SK-N-SH (cell line): ENCODE results near the gene NUDT14. TPM values are rescaled to one million over a fixed set of nuclear protein-coding genes. Genes with fewer than 3 reads are reported as not detected.

Experiments used
- CTCF ChIA-PET: fragments of 300-600, 350-600 bp; formaldehyde crosslinking; extraction: SDS; loops from one replicate; lab custom pipeline; 2021; lab: Yijun Ruan, JAX
- POLR2A ChIA-PET: fragments of 350-600 bp; sonication (Branson Sonifier 250); formaldehyde crosslinking; extraction: SDS; loops from one replicate; lab custom pipeline; 2020; ENCODE audit warnings: antibody characterized with exemption, inconsistent platforms; lab: Yijun Ruan, JAX
- DNase-seq: peaks from one replicate; pipeline ENCODE4 v3.0.0; 2012
- H2AFZ ChIP-seq: fragments of 200-600 bp; sonication (generic); 2 replicates; pipeline ENCODE4 v1.8.1; 2016; ENCODE audit warnings: antibody characterized with exemption, mild to moderate bottlenecking, low read depth
- H3F3A ChIP-seq: fragments of 200-600 bp; sonication (generic); replicated peaks from 2 replicates; pipeline ENCODE3; 2016; ENCODE audit warnings: antibody characterized with exemption, mild to moderate bottlenecking; ENCODE audit not compliant: insufficient read depth
- H3K27ac ChIP-seq, 2 experiments: fragments of 200-500 bp in 1 of 2; fragments of 200-600 bp in 1 of 2; sonication (Bioruptor generic) in 1 of 2; sonication (generic), shearing (Covaris generic) in 1 of 2; 2 replicates each; pipeline versions ENCODE4 v1.5.1 to v1.6.1; 2014 to 2016; ENCODE audit warnings: low read depth in 2 of 2, inconsistent platforms in 1 of 2, low read length in 1 of 2, mild to moderate bottlenecking in 1 of 2, mixed read lengths in 1 of 2
- H3K27me3 ChIP-seq: fragments of 200-600 bp; sonication (generic), shearing (Covaris generic); 2 replicates; pipeline ENCODE4 v1.6.1; 2016; ENCODE audit warnings: mixed run types; ENCODE audit not compliant: insufficient read depth
- H3K36me3 ChIP-seq, 2 experiments: fragments of 200-500 bp in 1 of 2; fragments of 200-600 bp in 1 of 2; sonication (Bioruptor generic) in 1 of 2; sonication (generic) in 1 of 2; replicated peaks in 1 of 2; 2 replicates each; pipeline versions ENCODE3 to v1.5.1; 2014 to 2016; ENCODE audit warnings: low read length in 1 of 2, mild to moderate bottlenecking in 1 of 2; ENCODE audit not compliant: insufficient read depth in 2 of 2, control insufficient read depth in 1 of 2
- H3K4me1 ChIP-seq, 2 experiments: fragments of 200-500 bp in 1 of 2; fragments of 200-600 bp in 1 of 2; sonication (Bioruptor generic) in 1 of 2; sonication (generic), shearing (Covaris generic) in 1 of 2; 2 replicates each; pipeline versions ENCODE4 v1.5.1 to v1.6.1; 2014 to 2016; ENCODE audit warnings: low read depth in 1 of 2, low read length in 1 of 2, mixed run types in 1 of 2; ENCODE audit not compliant: insufficient read depth in 2 of 2, control insufficient read depth in 1 of 2
- H3K4me2 ChIP-seq: fragments of 200-600 bp; sonication (generic), shearing (Covaris generic); 2 replicates; pipeline ENCODE4 v1.6.1; 2017; ENCODE audit warnings: mixed run types
- H3K4me3 ChIP-seq, 2 experiments: fragments of 200-500 bp in 1 of 2; fragments of 200-600 bp in 1 of 2; sonication (Bioruptor generic) in 1 of 2; sonication (generic), shearing (Covaris generic) in 1 of 2; 2 replicates each; pipeline versions ENCODE4 v1.5.1 to v1.8.1; 2014 to 2016; ENCODE audit warnings: low read depth in 2 of 2, inconsistent platforms in 1 of 2, low read length in 1 of 2, mild to moderate bottlenecking in 1 of 2, mixed read lengths in 1 of 2, moderate library complexity in 1 of 2
- H3K79me2 ChIP-seq: fragments of 200-600 bp; sonication (generic); 2 replicates; pipeline ENCODE4 v1.8.1; 2017; ENCODE audit warnings: mild to moderate bottlenecking; ENCODE audit not compliant: insufficient read depth
- H3K9ac ChIP-seq: fragments of 200-600 bp; sonication (generic); 2 replicates; pipeline ENCODE4 v1.6.1; 2017; ENCODE audit warnings: mixed run types
- H3K9me2 ChIP-seq: fragments of 200-600 bp; sonication (generic); 2 replicates; pipeline ENCODE4 v1.6.1; 2017; ENCODE audit warnings: mixed run types
- H3K9me3 ChIP-seq: fragments of 200-600 bp; sonication (generic); 2 replicates; pipeline ENCODE4 v1.6.1; 2017; ENCODE audit warnings: mixed run types, mild to moderate bottlenecking, moderate library complexity
- H4K20me1 ChIP-seq: fragments of 200-600 bp; sonication (generic); 2 replicates; pipeline ENCODE4 v1.6.1; 2017; ENCODE audit warnings: mild to moderate bottlenecking, mixed run types; ENCODE audit not compliant: insufficient read depth
- CHD2 ChIP-seq: fragments of 150-350 bp; IDR thresholded peaks from 2 replicates; pipeline ENCODE4 v1.6.1; 2018; ENCODE audit warnings: low read length; ENCODE audit not compliant: partially characterized antibody
- EZH2phosphoT487 ChIP-seq: fragments of 200-600 bp; sonication (generic); IDR thresholded peaks from 2 replicates; pipeline ENCODE4 v1.6.1; 2017; ENCODE audit warnings: low read depth, mixed run types, mild to moderate bottlenecking, antibody characterized with exemption, moderate library complexity, borderline replicate concordance
- FOSL2 ChIP-seq: IDR thresholded peaks from 2 replicates; pipeline ENCODE4 v1.4.0; 2012; ENCODE audit warnings: low read depth, mild to moderate bottlenecking, moderate library complexity, borderline replicate concordance
- FOXJ3 ChIP-seq: sonication (generic); formaldehyde crosslinking; IDR thresholded peaks from 2 replicates; pipeline ENCODE4 v1.5.1; 2020; ENCODE audit warnings: mild to moderate bottlenecking, missing genetic modification reagents
- GATA2 ChIP-seq: sonication (generic); formaldehyde crosslinking; IDR thresholded peaks from 2 replicates; pipeline ENCODE4 v1.5.0; 2020; ENCODE audit warnings: mild to moderate bottlenecking, missing genetic modification reagents
- MEF2A ChIP-seq: IDR thresholded peaks from 2 replicates; pipeline ENCODE4 v1.4.0; 2012; ENCODE audit warnings: low read depth, borderline replicate concordance
- NFIC ChIP-seq: IDR thresholded peaks from 2 replicates; pipeline ENCODE4 v1.4.0; 2012; ENCODE audit warnings: borderline replicate concordance
- NRF1 ChIP-seq: IDR thresholded peaks from 2 replicates; pipeline ENCODE4 v1.6.1; 2012; ENCODE audit warnings: low read depth, mild to moderate bottlenecking, low read length
- RCOR1 ChIP-seq: fragments of 150-350 bp; IDR thresholded peaks from 2 replicates; pipeline ENCODE4 v1.6.1; 2017; ENCODE audit warnings: antibody characterized with exemption, low read length
- RFX5 ChIP-seq: IDR thresholded peaks from 2 replicates; pipeline ENCODE4 v1.6.1; 2012; ENCODE audit warnings: mild to moderate bottlenecking, improper control_type of control experiment, low read length
- RXRA ChIP-seq: IDR thresholded peaks from 2 replicates; pipeline ENCODE4 v1.4.0; 2012; ENCODE audit warnings: low read depth, mild to moderate bottlenecking, borderline replicate concordance
- SIN3A ChIP-seq: IDR thresholded peaks from 2 replicates; pipeline ENCODE4 v1.6.1; 2012; ENCODE audit warnings: low read depth, mild to moderate bottlenecking, low read length, moderate library complexity, borderline replicate concordance
- TCF12 ChIP-seq: IDR thresholded peaks from 2 replicates; pipeline ENCODE4 v1.4.0; 2012
- TEAD4 ChIP-seq: IDR thresholded peaks from 2 replicates; pipeline ENCODE4 v1.4.0; 2012; ENCODE audit warnings: mild to moderate bottlenecking, borderline replicate concordance; ENCODE audit not compliant: insufficient read depth
- WGBS: methylation state at CpG from one replicate; pipeline ENCODE4 v1.1.6; 2017; ENCODE audit warnings: low lambda C conversion rate; 5-methylcytosine and 5-hydroxymethylcytosine counted together
- polyA plus RNA-seq, 3 experiments: library from polyadenylated mRNA; depleted of rRNA; stranded (reverse); fragments of >200 nt; gene quantifications; 2 replicates each; pipeline ENCODE4 v1.2.3, GENCODE V29; 2012
- TF ChIP-seq, protein P1 (sequence below): IDR thresholded peaks from 2 replicates; pipeline ENCODE4 v1.4.0; 2012; ENCODE audit warnings: low read depth, borderline replicate concordance
- TF ChIP-seq, protein P2 (sequence below): fragments of 150-350 bp; IDR thresholded peaks from 2 replicates; pipeline ENCODE4 v1.6.1; 2017; ENCODE audit warnings: antibody characterized with exemption, low read length, low read depth, borderline replicate concordance
- TF ChIP-seq, protein P3 (sequence below): IDR thresholded peaks from 2 replicates; pipeline ENCODE4; 2012
- TF ChIP-seq, protein P4 (sequence below): IDR thresholded peaks from 2 replicates; pipeline ENCODE4 v1.6.1; 2012; ENCODE audit warnings: mild to moderate bottlenecking, low read depth, low read length, moderate library complexity

NUDT14 gene
- polyA plus RNA-seq, 1 of the 3 experiments (the other 2 are of a cell fraction) = 18.4 TPM

DNA sequence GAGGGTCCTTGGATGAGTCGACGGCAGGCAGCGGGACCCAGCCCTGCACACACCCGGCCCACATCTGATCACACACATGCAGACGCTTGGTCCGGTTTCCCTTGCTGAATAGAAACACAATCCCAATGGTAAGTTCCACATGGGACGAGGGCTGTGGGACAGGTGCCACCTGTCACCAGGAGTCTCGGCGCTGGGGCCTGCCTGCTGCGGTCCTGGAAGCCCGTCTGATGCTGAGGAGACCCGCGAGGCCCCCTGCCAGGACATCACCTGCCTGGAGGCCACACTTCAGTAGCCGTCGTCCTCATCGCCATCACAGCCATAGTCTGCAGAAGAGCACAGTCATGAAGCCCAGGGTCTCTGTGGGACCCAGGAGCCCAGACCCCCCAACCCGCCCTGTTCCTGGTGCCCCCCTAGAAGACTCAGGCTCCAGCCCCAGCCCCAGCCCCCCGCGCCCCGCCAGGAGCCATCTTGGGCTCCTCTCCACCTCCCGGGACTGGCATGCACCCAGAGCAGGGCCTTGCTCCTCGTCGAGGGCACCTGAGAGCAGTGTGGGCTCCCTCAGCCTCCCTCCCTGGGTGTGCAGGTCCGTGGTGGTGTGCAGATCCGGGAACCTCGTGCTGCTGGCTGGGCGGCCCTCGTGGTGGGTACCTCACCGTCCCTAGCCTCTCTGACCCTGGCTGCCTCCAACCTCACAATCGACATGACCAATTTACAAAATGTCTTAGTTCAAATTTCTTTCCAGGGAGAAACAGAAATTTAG lies 29.3 kb upstream of the NUDT14 start (continued):
- TF ChIP-seq, protein P1, sequence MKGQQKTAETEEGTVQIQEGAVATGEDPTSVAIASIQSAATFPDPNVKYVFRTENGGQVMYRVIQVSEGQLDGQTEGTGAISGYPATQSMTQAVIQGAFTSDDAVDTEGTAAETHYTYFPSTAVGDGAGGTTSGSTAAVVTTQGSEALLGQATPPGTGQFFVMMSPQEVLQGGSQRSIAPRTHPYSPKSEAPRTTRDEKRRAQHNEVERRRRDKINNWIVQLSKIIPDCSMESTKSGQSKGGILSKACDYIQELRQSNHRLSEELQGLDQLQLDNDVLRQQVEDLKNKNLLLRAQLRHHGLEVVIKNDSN = no peak
- TF ChIP-seq MEF2A (no peak), TEAD4 (no peak), TCF12 (no peak), RXRA (no peak), RFX5 (no peak), FOSL2 (no peak), NFIC (no peak), NRF1 (no peak)
- TF ChIP-seq, protein P2, sequence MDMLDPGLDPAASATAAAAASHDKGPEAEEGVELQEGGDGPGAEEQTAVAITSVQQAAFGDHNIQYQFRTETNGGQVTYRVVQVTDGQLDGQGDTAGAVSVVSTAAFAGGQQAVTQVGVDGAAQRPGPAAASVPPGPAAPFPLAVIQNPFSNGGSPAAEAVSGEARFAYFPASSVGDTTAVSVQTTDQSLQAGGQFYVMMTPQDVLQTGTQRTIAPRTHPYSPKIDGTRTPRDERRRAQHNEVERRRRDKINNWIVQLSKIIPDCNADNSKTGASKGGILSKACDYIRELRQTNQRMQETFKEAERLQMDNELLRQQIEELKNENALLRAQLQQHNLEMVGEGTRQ = no peak
- TF ChIP-seq, protein P3, sequence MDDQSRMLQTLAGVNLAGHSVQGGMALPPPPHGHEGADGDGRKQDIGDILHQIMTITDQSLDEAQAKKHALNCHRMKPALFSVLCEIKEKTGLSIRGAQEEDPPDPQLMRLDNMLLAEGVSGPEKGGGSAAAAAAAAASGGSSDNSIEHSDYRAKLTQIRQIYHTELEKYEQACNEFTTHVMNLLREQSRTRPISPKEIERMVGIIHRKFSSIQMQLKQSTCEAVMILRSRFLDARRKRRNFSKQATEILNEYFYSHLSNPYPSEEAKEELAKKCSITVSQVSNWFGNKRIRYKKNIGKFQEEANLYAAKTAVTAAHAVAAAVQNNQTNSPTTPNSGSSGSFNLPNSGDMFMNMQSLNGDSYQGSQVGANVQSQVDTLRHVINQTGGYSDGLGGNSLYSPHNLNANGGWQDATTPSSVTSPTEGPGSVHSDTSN = no peak

DNA sequence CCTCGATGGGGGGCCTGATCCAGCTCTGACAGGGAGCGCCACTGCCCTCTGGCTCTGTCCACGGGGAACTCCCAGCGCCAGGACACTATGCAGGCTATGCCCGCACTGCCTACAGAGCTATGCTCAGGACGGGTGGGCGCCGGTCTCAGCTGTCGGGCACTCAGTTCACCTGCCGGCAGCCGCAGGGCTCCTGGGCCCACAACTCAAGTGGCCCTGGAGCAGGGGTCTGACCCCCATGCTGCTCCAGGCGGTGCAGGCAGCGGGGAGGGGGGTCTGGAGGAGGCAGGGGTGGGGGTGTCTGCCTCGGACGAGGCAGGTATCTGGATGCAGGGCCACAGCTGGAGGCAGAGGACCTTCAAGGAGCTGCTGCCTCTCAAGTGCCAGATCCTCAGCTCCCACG lies 28.5 kb upstream of the NUDT14 start:
- no peak for DNase-seq
- Histone ChIP-seq H3K9ac (no peak overlapping the region), H3K4me2 (no peak overlapping the region), H3F3A (no peaks in the 10 kb centered on the region), H3K27ac (peak overlapping the region in 1 of 2 experiments; percentile 87; a peak in 2 of 4 replicates), H2AFZ (no peak overlapping the region), H3K79me2 (no peaks in the 10 kb centered on the region), H3K4me3 (no peak overlapping the region), H3K4me1 (peaks cover 0 to 97% of the 10 kb centered on the region in 2 experiments; a peak in 1 of 4 replicates), H3K9me3 (no peaks in the 10 kb centered on the region), H3K27me3 (no peaks in the 10 kb centered on the region), H3K9me2 (no peaks in the 10 kb centered on the region), H3K36me3 (peaks cover 0 to 14% of the 10 kb centered on the region in 2 experiments), H4K20me1 (no peaks in the 10 kb centered on the region)
- WGBS = 76% methylated on average over 5 of the region's 16 CpGs
- POLR2A ChIA-PET = interaction anchor here (0.7 kb wide), 1 partner anchor 79 kb away, joined by 3 read pairs; no protein-coding TSS in a partner anchor
- CTCF ChIA-PET = interaction anchor here (0.9 to 1.8 kb wide), 6 partner anchors 8 to 271 kb away, joined by 3 to 5 read pairs (median 4); partner anchors contain the start of gene BTBD6
- TF ChIP-seq GATA2 (CRISPR knock-in tag) (no peak), TCF12 (no peak), FOXJ3 (CRISPR knock-in tag) (no peak), SIN3A (no peak), RFX5 (no peak), RCOR1 (no peak), CHD2 (no peak), EZH2phosphoT487 (no peak), TEAD4 (no peak)
- TF ChIP-seq, protein P4, sequence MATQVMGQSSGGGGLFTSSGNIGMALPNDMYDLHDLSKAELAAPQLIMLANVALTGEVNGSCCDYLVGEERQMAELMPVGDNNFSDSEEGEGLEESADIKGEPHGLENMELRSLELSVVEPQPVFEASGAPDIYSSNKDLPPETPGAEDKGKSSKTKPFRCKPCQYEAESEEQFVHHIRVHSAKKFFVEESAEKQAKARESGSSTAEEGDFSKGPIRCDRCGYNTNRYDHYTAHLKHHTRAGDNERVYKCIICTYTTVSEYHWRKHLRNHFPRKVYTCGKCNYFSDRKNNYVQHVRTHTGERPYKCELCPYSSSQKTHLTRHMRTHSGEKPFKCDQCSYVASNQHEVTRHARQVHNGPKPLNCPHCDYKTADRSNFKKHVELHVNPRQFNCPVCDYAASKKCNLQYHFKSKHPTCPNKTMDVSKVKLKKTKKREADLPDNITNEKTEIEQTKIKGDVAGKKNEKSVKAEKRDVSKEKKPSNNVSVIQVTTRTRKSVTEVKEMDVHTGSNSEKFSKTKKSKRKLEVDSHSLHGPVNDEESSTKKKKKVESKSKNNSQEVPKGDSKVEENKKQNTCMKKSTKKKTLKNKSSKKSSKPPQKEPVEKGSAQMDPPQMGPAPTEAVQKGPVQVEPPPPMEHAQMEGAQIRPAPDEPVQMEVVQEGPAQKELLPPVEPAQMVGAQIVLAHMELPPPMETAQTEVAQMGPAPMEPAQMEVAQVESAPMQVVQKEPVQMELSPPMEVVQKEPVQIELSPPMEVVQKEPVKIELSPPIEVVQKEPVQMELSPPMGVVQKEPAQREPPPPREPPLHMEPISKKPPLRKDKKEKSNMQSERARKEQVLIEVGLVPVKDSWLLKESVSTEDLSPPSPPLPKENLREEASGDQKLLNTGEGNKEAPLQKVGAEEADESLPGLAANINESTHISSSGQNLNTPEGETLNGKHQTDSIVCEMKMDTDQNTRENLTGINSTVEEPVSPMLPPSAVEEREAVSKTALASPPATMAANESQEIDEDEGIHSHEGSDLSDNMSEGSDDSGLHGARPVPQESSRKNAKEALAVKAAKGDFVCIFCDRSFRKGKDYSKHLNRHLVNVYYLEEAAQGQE = no peak
- TF ChIP-seq, protein P1 = no peak
